Jurkat, Clone E6-1 (cell line): ENCODE results near the gene HOXA6.

Experiments used
- DNase-seq: peaks from one replicate; pipeline ENCODE4 v3.0.0-alpha.2; 2011; ENCODE audit warnings: low read depth, low spot score
- H3K4me3 ChIP-seq: 2 replicates; pipeline ENCODE4 v1.5.1; 2011; ENCODE audit warnings: mild to moderate bottlenecking, low read length, control low read depth, moderate library complexity

Gene HOXA6

GRCh38 chr7:27185854-27186667 lies 38.5 kb upstream of the HOXA6 start:
- H3K4me3 ChIP-seq: no peak overlapping the region
- no peak for DNase-seq

GRCh38 chr7:27185013-27185853 lies 37.7 kb upstream of the HOXA6 start, which contains the start of gene HOXA11:
TSS of gene HOXA11 (minus strand) at chr7:27185232. CDS start at chr7:27185144, 88 bp downstream.
- H3K4me3 ChIP-seq: peak within 1 kb of the TSS; percentile 22

DNA sequence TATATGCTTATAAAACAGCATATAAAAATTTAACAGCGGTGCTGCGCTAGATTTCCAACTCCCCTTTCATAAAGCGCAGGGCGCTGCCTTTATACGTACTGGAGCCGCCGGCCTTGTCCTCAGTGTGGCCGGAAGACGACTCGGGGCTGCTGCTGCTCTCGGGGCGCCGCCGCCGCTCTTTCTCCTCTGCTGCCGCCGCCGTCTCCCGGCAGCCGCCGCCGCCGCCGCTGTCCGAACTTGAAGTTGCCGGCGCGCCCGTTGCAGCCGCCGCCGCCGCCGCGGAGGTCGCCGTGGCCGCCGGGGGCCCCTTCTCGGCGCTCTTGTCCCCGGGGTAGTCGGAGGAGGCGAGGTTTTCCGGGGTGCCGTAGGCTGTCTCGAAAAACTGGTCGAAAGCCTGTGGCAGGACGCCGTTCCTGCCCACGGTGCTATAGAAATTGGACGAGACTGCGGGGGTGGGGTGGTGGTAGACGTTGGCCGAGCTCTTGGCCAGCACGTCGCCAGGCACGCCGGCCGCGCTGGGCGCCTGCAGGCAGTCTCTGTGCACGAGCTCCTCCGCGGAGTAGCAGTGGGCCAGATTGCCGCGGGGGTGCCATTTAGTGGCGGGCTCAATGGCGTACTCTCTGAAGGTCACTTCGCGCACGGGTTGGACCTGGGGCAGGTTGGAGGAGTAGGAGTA lies 36.9 kb upstream of the HOXA6 start:
- H3K4me3 ChIP-seq: peak overlapping the region; percentile 22
- DNase-seq: no peak

More at GRCh38 chr7:27185013-27185853, 37.7 kb upstream of the HOXA6 start, which contains the start of gene HOXA11:
- no peak for DNase-seq

DNA sequence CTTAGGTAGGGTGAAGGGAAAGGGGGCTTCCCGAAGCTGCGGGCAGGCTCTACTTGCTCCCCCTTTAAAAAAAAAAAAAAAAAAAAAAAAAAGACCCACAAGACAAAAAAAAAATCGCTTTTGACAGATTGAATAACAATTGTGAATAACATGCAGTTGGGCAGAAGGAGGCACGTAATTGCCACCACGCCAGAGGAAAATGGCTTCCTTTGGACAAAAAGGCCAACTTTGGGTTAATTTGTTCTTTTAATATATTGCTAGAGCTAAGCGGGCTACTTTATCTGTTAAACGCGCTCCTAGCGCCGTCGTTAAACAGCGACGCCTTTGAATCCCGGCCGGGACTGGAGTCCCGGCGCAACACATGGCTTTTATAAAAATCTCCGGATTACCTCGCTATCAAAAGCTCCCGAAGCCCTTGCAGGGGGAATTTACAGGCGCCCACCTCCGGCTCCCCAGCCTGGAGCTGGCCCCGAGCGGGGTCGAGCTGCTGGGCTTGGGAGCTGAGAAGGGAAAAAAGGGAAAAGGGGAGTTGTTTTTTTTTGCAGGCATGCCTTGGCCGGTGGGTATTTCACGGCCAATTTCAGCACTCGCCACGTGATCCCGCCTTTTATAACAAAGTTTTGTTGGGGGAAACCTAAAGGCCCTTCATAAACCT lies 36.2 kb upstream of the HOXA6 start:
- peak overlapping the region; percentile 20 for H3K4me3 ChIP-seq

GRCh38 chr7:27182861-27183681 lies 35.5 kb upstream of the HOXA6 start:
- H3K4me3 ChIP-seq: no peak overlapping the region
- DNase-seq: no peak

More for the DNA sequence above, 36.2 kb upstream of the HOXA6 start:
- no peak for DNase-seq

DNA sequence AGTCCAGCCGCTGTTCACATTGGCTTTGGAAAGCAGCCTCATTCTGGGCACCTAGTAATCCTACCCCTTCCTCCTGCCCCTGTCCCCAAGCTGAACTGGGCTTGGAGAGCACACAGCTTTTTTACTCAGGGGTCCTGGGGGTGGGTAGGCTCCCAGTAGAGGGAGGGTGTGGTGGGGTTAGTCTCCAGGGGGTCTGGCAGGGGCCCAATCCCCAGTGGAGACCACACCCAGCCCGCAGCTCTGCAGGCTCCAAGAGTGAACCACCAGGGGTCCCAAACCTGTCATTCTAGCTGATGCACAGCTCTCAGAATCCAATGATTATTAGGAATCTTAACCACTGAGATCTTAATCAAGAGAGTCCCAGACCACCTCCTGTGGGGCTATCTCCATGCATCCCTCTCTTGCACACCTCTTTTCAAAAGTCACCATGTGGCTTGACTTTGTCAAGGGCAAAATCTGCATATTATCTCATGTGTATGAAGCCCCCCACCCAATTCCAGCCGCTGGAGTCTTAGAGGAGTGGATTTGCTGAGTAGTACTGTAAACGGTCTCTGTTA lies 34.8 kb upstream of the HOXA6 start:
- DNase-seq: no peak
- no peak overlapping the region for H3K4me3 ChIP-seq

DNA sequence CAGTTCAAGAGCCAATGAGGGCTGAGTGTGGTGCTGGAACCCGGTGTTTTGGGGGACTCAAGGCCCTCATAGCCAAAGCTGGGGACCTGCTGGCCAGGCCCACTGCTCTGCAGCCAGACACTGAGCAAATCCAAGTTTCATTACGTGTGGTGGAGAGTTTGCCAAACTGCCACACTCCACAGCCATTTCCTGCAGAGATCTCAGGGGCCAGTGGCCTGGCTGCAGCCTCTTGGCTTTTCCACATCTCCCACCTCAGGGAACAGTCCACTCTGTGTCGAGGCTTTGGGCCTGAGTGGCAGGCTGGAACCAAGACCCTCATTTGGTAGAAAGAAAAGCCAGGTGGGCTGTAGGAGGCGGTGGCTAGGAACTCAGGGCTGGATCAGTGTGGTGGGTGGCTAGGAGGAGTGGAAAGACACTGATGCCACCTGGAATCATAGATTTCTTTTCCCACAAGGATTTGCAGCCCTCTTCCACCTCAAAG lies 34.3 kb upstream of the HOXA6 start:
- H3K4me3 ChIP-seq: no peak overlapping the region

DNA sequence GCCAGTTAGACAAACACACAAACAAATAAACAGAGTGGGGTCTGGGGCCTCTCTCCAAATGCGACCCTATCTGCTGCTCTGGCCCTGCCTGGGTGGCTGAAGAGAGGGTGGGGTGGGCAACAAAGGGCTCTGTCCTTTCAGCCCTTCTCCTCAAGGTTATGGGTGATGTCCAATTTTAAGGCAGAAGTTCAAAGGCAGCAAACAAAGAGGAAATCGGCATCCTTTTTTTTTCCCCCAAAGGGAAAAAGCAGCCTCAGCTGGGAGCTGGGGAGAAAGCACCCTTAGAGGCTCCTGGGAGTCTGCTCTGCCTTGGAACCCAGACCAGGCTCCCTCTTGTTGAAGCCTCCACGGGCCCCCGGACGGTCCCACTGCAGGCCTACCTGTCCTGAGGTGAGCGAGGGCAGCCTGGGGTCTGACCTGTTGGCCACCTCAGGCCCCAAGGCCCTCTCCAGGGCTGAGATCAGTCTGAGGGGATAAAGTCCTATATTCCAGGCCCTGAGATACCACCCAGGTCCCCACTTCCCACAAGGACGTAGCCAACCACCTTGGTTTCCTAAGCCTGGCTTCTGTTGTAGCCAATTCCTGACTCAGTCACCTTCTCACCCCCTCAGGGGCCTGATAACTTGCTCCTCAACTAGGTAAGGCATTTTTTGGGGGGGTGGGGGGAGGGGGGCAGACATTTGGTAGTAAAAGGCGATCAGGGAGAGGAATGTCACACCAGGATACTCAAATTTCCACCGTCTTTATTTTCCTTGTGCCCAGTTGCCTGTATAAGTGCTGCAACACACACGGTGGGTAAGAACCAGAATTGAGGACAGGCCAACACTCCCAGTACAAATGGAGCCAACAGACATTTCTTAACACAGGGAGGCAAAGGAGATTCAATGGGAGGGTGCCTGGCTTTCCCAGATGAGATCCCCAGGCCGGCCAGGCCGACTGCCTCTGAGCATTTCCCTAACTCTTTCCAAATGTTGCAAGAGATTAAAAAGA lies 33.2 kb upstream of the HOXA6 start:
- no peak overlapping the region for H3K4me3 ChIP-seq
- DNase-seq: no peak

More for the DNA sequence above, 34.3 kb upstream of the HOXA6 start:
- DNase-seq: no peak

DNA sequence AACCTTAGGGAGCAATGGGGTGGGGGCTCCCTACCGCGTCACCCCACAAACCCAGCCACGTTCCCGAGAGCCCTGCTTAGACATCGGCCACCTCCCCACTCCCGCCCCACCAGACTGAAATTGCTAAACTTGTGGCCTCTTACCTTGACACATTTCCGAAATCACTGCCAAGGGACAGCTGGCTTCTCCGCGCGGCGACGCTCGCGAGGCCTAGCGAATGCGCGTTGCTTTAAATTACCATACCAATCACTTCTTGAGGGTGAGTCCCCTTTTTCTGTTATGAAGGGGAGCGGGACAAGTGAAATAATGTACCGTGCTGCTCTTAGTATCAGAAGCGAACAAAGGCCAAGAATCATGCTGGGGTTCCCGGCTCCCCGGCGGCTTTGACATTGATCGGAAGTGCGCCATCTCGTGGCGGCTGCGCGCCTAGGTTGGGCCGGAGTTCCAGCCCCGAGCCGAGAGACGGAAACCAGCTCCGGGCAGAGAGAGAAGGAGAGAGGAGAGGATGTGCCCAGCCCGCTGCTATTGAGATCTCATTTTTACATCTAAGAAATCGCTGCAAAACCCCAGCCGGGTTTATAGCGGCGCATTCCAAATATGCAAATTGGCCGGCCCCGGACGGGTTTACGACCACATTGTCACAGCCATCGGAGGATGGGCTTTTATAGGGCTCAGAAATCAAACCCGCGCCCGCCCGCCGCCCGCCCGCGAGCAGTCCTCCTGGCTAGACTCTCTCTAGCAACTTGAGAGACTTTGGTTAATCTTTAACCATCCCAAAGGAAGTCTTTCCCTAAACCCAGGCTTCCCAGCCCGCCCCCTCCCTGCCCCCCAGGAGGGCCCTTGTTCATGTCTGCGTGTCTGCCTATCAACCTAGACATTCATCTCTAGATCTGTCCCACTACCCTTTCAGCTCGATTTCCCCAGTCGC lies 32.2 kb upstream of the HOXA6 start:
- peak; percentile 31 for DNase-seq
- no peak overlapping the region for H3K4me3 ChIP-seq

DNA sequence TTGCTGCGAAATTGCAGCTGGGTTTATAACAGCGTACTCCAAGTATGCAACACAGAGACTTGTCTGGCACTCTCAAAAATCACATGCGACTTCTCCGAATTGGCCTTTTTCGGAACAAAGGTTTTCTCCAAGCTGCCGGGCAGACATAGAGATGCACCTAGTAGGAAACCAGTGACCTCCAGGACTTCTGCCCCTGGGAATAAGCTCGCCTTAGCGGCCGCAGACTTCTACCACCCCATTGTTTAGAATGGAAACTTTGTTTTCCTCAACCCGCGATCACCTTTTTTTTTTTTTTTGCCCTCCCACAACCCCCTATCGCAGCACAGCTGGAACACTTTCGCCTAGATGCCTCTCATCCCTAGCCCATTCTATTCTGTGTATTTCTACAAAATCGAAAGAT lies 31.5 kb upstream of the HOXA6 start:
- DNase-seq: no peak
- H3K4me3 ChIP-seq: no peak overlapping the region

- H3K4me3 ChIP-seq: no peak overlapping the region
- DNase-seq: no peak
Observed at GRCh38 chr7:27178366-27178765, 30.8 kb upstream of the HOXA6 start.

DNA sequence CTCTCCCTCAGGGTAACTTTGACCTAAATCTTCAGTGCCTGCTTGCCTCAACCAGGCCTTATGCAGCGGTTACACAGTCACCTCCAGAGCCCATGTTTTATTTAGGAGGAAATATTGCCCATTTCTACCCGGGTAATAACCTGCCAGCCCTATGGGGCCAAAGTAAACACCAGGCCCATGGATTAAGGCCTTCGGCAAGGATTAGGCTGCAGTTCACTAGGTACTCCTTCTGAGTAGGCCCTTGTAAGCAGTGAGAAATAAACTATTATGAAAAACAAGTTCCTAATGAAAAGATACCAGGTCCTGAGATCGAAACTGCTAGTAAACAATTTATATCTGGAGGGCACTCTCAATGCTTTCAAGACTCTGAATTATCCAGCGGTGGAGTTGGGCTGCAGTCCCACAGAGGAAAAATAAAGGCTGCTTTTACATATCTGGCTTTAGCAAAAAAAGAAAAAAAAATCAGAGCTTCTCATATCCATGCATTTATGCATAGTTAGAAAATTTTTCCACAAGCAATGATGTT lies 30.3 kb upstream of the HOXA6 start:
- H3K4me3 ChIP-seq: no peak overlapping the region
- DNase-seq: no peak

- H3K4me3 ChIP-seq: no peak overlapping the region
- no peak for DNase-seq
Observed at GRCh38 chr7:27176962-27177794, 29.6 kb upstream of the HOXA6 start.

GRCh38 chr7:27176524-27176845 lies 28.9 kb upstream of the HOXA6 start:
- DNase-seq: no peak
- no peak overlapping the region for H3K4me3 ChIP-seq
